ENCODE data around the gene PIGA. TPM values are rescaled to one million over a fixed set of nuclear protein-coding genes. Genes with fewer than 3 reads are reported as not detected.

PIGA gene
- total and polyA plus RNA-seq, 10 of the 15 experiments (the other 5 are each of a cell fraction or from before 2014, with no cell fraction given) = 4.9 to 24.1 (median 11.0) TPM

DNA sequence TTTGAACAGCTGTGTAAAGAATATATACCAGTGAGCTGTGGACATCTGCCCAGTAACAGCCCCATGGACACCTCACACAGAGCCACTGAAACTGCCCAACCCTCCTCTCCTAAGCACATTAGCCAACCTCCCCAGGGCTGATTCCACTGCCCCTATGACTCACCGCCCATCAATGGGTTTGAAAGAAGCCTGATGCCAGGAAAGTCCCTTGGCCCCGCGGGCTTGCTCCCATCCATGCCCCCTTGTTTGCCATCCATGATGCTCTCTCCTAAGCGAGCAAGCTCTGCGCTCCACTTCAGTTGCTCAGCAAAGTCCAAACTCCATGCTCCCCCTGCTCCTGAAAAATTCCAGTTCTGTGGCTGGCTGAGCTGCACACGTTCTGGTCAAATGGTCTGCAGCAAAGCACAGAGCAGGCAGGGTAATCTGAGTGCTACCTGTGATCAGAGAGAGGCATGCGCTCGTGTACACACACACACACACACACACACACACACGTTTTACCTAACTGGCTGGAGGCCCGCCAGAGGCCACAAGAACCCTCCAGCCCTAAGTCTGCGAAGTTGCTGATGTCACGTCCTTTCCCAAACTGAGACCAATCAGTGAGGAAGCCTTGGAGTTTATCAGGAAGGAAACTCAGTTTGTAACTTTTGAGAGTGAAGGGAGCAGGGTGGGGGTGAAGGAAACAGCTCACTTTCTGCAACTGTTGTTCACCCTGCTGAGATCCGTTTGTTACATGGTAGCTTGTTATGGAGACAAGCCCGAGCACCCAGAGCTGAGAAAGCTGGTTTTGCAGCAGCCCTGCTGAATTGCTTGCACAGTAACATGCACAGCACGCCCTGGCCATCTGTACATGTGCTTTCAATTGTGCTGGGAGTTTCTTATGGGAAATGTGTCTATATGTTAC lies 65.5 kb downstream of the PIGA start, which contains the start of gene ASB9 (continued):
- TF ChIP-seq, protein P1, sequence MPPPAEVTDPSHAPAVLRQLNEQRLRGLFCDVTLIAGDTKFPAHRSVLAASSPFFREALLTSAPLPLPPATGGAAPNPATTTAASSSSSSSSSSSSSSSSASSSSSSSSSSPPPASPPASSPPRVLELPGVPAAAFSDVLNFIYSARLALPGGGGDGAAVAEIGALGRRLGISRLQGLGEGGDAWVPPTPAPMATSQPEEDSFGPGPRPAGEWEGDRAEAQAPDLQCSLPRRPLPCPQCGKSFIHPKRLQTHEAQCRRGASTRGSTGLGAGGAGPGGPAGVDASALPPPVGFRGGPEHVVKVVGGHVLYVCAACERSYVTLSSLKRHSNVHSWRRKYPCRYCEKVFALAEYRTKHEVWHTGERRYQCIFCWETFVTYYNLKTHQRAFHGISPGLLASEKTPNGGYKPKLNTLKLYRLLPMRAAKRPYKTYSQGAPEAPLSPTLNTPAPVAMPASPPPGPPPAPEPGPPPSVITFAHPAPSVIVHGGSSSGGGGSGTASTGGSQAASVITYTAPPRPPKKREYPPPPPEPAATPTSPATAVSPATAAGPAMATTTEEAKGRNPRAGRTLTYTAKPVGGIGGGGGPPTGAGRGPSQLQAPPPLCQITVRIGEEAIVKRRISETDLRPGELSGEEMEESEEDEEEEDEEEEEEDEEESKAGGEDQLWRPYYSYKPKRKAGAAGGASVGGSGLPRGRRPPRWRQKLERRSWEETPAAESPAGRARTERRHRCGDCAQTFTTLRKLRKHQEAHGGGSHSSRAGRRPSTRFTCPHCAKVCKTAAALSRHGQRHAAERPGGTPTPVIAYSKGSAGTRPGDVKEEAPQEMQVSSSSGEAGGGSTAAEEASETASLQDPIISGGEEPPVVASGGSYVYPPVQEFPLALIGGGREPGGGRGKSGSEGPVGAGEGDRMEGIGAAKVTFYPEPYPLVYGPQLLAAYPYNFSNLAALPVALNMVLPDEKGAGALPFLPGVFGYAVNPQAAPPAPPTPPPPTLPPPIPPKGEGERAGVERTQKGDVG (CRISPR knock-in tag; IDR thresholded peaks at IDR 0.05) = no peak
- no peak for TF ChIP-seq POLR2AphosphoS5 (IDR thresholded peaks at IDR 0.05; ENCODE audit: low read length)
- TF ChIP-seq PAX5 (IDR thresholded peaks at IDR 0.05; ENCODE audit: borderline replicate concordance, low read depth, low read length) = no peak
- TF ChIP-seq ZNF274 (IDR thresholded peaks at IDR 0.05; ENCODE audit: insufficient read depth, insufficient read length) = no peak
- TF ChIP-seq SP1 (IDR thresholded peaks at IDR 0.05; ENCODE audit: low read depth, low read length) = no peak
- no peak for TF ChIP-seq NR2F1 (conservative IDR thresholded peaks at IDR 0.05)
- TF ChIP-seq, protein P2, sequence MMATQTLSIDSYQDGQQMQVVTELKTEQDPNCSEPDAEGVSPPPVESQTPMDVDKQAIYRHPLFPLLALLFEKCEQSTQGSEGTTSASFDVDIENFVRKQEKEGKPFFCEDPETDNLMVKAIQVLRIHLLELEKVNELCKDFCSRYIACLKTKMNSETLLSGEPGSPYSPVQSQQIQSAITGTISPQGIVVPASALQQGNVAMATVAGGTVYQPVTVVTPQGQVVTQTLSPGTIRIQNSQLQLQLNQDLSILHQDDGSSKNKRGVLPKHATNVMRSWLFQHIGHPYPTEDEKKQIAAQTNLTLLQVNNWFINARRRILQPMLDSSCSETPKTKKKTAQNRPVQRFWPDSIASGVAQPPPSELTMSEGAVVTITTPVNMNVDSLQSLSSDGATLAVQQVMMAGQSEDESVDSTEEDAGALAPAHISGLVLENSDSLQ (IDR thresholded peaks at IDR 0.05) = no peak
- no peak for TF ChIP-seq BRCA1 (IDR thresholded peaks at IDR 0.05; ENCODE audit: low read depth, low read length)
- TF ChIP-seq, protein P3, sequence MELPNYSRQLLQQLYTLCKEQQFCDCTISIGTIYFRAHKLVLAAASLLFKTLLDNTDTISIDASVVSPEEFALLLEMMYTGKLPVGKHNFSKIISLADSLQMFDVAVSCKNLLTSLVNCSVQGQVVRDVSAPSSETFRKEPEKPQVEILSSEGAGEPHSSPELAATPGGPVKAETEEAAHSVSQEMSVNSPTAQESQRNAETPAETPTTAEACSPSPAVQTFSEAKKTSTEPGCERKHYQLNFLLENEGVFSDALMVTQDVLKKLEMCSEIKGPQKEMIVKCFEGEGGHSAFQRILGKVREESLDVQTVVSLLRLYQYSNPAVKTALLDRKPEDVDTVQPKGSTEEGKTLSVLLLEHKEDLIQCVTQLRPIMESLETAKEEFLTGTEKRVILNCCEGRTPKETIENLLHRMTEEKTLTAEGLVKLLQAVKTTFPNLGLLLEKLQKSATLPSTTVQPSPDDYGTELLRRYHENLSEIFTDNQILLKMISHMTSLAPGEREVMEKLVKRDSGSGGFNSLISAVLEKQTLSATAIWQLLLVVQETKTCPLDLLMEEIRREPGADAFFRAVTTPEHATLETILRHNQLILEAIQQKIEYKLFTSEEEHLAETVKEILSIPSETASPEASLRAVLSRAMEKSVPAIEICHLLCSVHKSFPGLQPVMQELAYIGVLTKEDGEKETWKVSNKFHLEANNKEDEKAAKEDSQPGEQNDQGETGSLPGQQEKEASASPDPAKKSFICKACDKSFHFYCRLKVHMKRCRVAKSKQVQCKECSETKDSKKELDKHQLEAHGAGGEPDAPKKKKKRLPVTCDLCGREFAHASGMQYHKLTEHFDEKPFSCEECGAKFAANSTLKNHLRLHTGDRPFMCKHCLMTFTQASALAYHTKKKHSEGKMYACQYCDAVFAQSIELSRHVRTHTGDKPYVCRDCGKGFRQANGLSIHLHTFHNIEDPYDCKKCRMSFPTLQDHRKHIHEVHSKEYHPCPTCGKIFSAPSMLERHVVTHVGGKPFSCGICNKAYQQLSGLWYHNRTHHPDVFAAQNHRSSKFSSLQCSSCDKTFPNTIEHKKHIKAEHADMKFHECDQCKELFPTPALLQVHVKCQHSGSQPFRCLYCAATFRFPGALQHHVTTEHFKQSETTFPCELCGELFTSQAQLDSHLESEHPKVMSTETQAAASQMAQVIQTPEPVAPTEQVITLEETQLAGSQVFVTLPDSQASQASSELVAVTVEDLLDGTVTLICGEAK (IDR thresholded peaks at IDR 0.05; ENCODE audit: borderline replicate concordance) = no peak
- TF ChIP-seq, protein P4, sequence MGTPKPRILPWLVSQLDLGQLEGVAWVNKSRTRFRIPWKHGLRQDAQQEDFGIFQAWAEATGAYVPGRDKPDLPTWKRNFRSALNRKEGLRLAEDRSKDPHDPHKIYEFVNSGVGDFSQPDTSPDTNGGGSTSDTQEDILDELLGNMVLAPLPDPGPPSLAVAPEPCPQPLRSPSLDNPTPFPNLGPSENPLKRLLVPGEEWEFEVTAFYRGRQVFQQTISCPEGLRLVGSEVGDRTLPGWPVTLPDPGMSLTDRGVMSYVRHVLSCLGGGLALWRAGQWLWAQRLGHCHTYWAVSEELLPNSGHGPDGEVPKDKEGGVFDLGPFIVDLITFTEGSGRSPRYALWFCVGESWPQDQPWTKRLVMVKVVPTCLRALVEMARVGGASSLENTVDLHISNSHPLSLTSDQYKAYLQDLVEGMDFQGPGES (IDR thresholded peaks at IDR 0.05) = no peak
- TF ChIP-seq BACH1 (IDR thresholded peaks at IDR 0.05; ENCODE audit: borderline replicate concordance) = no peak
- TF ChIP-seq, protein P5, sequence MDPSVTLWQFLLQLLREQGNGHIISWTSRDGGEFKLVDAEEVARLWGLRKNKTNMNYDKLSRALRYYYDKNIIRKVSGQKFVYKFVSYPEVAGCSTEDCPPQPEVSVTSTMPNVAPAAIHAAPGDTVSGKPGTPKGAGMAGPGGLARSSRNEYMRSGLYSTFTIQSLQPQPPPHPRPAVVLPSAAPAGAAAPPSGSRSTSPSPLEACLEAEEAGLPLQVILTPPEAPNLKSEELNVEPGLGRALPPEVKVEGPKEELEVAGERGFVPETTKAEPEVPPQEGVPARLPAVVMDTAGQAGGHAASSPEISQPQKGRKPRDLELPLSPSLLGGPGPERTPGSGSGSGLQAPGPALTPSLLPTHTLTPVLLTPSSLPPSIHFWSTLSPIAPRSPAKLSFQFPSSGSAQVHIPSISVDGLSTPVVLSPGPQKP (IDR thresholded peaks at IDR 0.05; ENCODE audit: low read depth, low read length) = no peak
- TF ChIP-seq SMARCA5 (IDR thresholded peaks at IDR 0.05) = no peak
- no peak for TF ChIP-seq ZBED1 (IDR thresholded peaks at IDR 0.05; ENCODE audit: borderline replicate concordance)
- TF ChIP-seq MTA2 (IDR thresholded peaks at IDR 0.05; ENCODE audit: low read depth) = 0 out of 2 replicates have a peak, but pooled peaks have one; percentile 22

Data from GM12878 (cell line).